SK-N-SH treated with all-trans-retinoic acid at 6 μM for 48 hours (cell line): Measurements from ENCODE around the gene TTPAL.

Experiments used
- ATAC-seq: fragments of 200-7000 bp; cut with Tn5 transposase; 3 replicates; pipeline ENCODE4 v1.9.1; 2020; ENCODE audit warnings: mild to moderate bottlenecking, moderate library complexity
- ARNTL ChIP-seq: fragments of 450-650 bp; formaldehyde crosslinking; IDR thresholded peaks from 2 replicates; pipeline ENCODE4 v1.5.0; 2020; ENCODE audit warnings: low read depth, mild to moderate bottlenecking, moderate library complexity, borderline replicate concordance
- BACH2 ChIP-seq: fragments of 250-450 bp; sonication (Bioruptor Pico); IDR thresholded peaks from 2 replicates; pipeline ENCODE4 v1.9.0; 2021; ENCODE audit warnings: mild to moderate bottlenecking, borderline replicate concordance
- CREB5 ChIP-seq: fragments of 250-450 bp; sonication (Bioruptor Pico); IDR thresholded peaks from 2 replicates; pipeline ENCODE4 v1.5.1; 2020; ENCODE audit warnings: low read depth, mild to moderate bottlenecking, moderate library complexity
- CSDC2 ChIP-seq: fragments of 250-450 bp; sonication (Bioruptor Pico); IDR thresholded peaks from 2 replicates; pipeline ENCODE4 v1.5.0; 2020; ENCODE audit warnings: mild to moderate bottlenecking, moderate library complexity
- CSRNP3 ChIP-seq: fragments of 250-450 bp; sonication (Bioruptor Pico); IDR thresholded peaks from 2 replicates; pipeline ENCODE4 v1.5.1; 2021; ENCODE audit warnings: mild to moderate bottlenecking, moderate library complexity
- ESRRG ChIP-seq: fragments of 250-450 bp; sonication (Bioruptor Pico); IDR thresholded peaks from 2 replicates; pipeline ENCODE4 v1.6.1; 2021; ENCODE audit warnings: mild to moderate bottlenecking
- GLIS3 ChIP-seq: fragments of 250-450 bp; sonication (Bioruptor Pico); IDR thresholded peaks from 2 replicates; pipeline ENCODE4 v1.5.0; 2020; ENCODE audit warnings: mild to moderate bottlenecking, moderate library complexity
- ISL1 ChIP-seq: fragments of 250-450 bp; sonication (Bioruptor Pico); IDR thresholded peaks from 2 replicates; pipeline ENCODE4 v2.1.2; 2022; ENCODE audit warnings: mild to moderate bottlenecking, moderate library complexity
- OSR1 ChIP-seq: fragments of 250-450 bp; sonication (Bioruptor Pico); IDR thresholded peaks from 2 replicates; pipeline ENCODE4 v1.8.0; 2022; ENCODE audit warnings: moderate library complexity, mild to moderate bottlenecking, inconsistent platforms
- PATZ1 ChIP-seq: fragments of 250-450 bp; sonication (Bioruptor Pico); IDR thresholded peaks from 2 replicates; pipeline ENCODE4 v1.8.0; 2020; ENCODE audit warnings: mild to moderate bottlenecking, moderate library complexity, borderline replicate concordance
- PPARA ChIP-seq: fragments of 250-450 bp; sonication (Bioruptor Pico); IDR thresholded peaks from 2 replicates; pipeline ENCODE4 v1.5.0; 2020; ENCODE audit warnings: mild to moderate bottlenecking, borderline replicate concordance
- RARB ChIP-seq: fragments of 250-450 bp; sonication (Bioruptor Pico); IDR thresholded peaks from 2 replicates; pipeline ENCODE4 v1.8.0; 2021; ENCODE audit warnings: mild to moderate bottlenecking, moderate library complexity
- SNAI2 ChIP-seq: fragments of 250-450 bp; sonication (Bioruptor Pico); IDR thresholded peaks from 2 replicates; pipeline ENCODE4 v1.5.0; 2020; ENCODE audit warnings: mild to moderate bottlenecking, moderate library complexity
- TCF4 ChIP-seq: fragments of 250-450 bp; sonication (Bioruptor Pico); IDR thresholded peaks from 2 replicates; pipeline ENCODE4 v1.8.0; 2021; ENCODE audit warnings: mild to moderate bottlenecking, moderate library complexity, borderline replicate concordance
- TOX ChIP-seq: fragments of 250-450 bp; sonication (Bioruptor Pico); IDR thresholded peaks from 2 replicates; pipeline ENCODE4 v1.8.0; 2021; ENCODE audit warnings: mild to moderate bottlenecking, moderate library complexity, borderline replicate concordance
- TSHZ2 ChIP-seq: fragments of 250-450 bp; sonication (Bioruptor Pico); IDR thresholded peaks from 2 replicates; pipeline ENCODE4 v1.5.0; 2020; ENCODE audit warnings: mild to moderate bottlenecking, moderate library complexity
- ZC3H10 ChIP-seq: fragments of 250-450 bp; sonication (Bioruptor Pico); IDR thresholded peaks from 2 replicates; pipeline ENCODE4 v1.5.1; 2021; ENCODE audit warnings: mild to moderate bottlenecking, moderate library complexity
- ZFP3 ChIP-seq: fragments of 250-450 bp; sonication (Bioruptor Pico); IDR thresholded peaks from 2 replicates; pipeline ENCODE4 v1.5.0; 2020; ENCODE audit warnings: mild to moderate bottlenecking, moderate library complexity
- ZFP30 ChIP-seq: fragments of 450-650 bp; formaldehyde crosslinking; IDR thresholded peaks from 2 replicates; pipeline ENCODE4 v1.5.0; 2022; ENCODE audit warnings: mild to moderate bottlenecking, moderate library complexity
- ZNF565 ChIP-seq: fragments of 450-650 bp; formaldehyde crosslinking; conservative IDR thresholded peaks from 2 replicates; pipeline ENCODE4 v1.5.0; 2020; ENCODE audit warnings: low read depth, mild to moderate bottlenecking, moderate library complexity
- ZNF70 ChIP-seq: fragments of 450-650 bp; formaldehyde crosslinking; IDR thresholded peaks from 2 replicates; pipeline ENCODE4 v1.5.0; 2020; ENCODE audit warnings: mild to moderate bottlenecking, moderate library complexity
- ZNF8 ChIP-seq: fragments of 450-650 bp; formaldehyde crosslinking; IDR thresholded peaks from 2 replicates; pipeline ENCODE4 v1.5.0; 2020; ENCODE audit warnings: mild to moderate bottlenecking, moderate library complexity

TTPAL gene

GRCh38 chr20:44464514-44464913, 11.2 kb upstream of the TTPAL start:
- TF ChIP-seq ZC3H10 (CRISPR knock-in tag) (no peak), SNAI2 (no peak), CSDC2 (CRISPR knock-in tag) (no peak), ESRRG (CRISPR knock-in tag) (no peak), CSRNP3 (CRISPR knock-in tag) (no peak), PATZ1 (no peak), GLIS3 (CRISPR knock-in tag) (no peak), ZNF565 (CRISPR knock-in tag) (no peak), PPARA (no peak), ISL1 (CRISPR knock-in tag) (no peak), TCF4 (CRISPR knock-in tag) (no peak), ARNTL (no peak), BACH2 (CRISPR knock-in tag) (no peak), ZNF8 (CRISPR knock-in tag) (no peak)
- TF ChIP-seq, all 23 proteins: peak for 0
- no peak for ATAC-seq

GRCh38 chr20:44465001-44465560, 10.6 kb upstream of the TTPAL start:
- no peak for TF ChIP-seq GLIS3 (CRISPR knock-in tag)
- TF ChIP-seq RARB (CRISPR knock-in tag): no peak
- no peak for TF ChIP-seq TOX (CRISPR knock-in tag)
- TF ChIP-seq PPARA: no peak
- no peak for TF ChIP-seq TCF4 (CRISPR knock-in tag)
- TF ChIP-seq ARNTL: no peak
- no peak for TF ChIP-seq OSR1 (CRISPR knock-in tag)
- TF ChIP-seq CREB5 (CRISPR knock-in tag): no peak
- TF ChIP-seq BACH2 (CRISPR knock-in tag): no peak
- no peak for TF ChIP-seq CSDC2 (CRISPR knock-in tag)
- no peak for TF ChIP-seq ESRRG (CRISPR knock-in tag)
- TF ChIP-seq ZFP3 (CRISPR knock-in tag): no peak
- no peak for TF ChIP-seq PATZ1
- no peak for TF ChIP-seq TSHZ2 (CRISPR knock-in tag)
- TF ChIP-seq ZFP30: no peak

GRCh38 chr20:44467289-44467883, 8.3 kb upstream of the TTPAL start:
- TF ChIP-seq RARB (CRISPR knock-in tag) (no peak), ZNF70 (CRISPR knock-in tag) (no peak), TSHZ2 (CRISPR knock-in tag) (no peak), ZFP30 (no peak)
- ATAC-seq: no peak

More at GRCh38 chr20:44465001-44465560, 10.6 kb upstream of the TTPAL start:
- ATAC-seq: no peak
